Activated CD8-positive, alpha-beta T cell treated with anti-CD3 and anti-CD28 coated beads for 36 hours (primary cell): Measurements from ENCODE around the gene DGCR6L. TPM values are rescaled to one million over a fixed set of nuclear protein-coding genes. Genes with fewer than 3 reads are reported as not detected.
"Not testable (repeated sequence)": the region's sequence is repeated elsewhere in the genome, so short reads cannot be mapped to it uniquely, and the experiment has no call there.

ENCODE experiments used
- ATAC-seq: fragments of 200-7000 bp; cut with Tn5 transposase; one replicate; pipeline ENCODE4 v1.10.0; 2021; ENCODE audit warnings: mild to moderate bottlenecking, moderate library complexity
- CTCF ChIA-PET: fragments of 350-600 bp; sonication (Branson Sonifier 250); formaldehyde crosslinking; loops from one replicate; lab custom pipeline; 2021; ENCODE audit warnings: antibody characterized with exemption; lab: Charles Lee
- POLR2A ChIA-PET: fragments of 350-600 bp; sonication (Branson Sonifier 250); formaldehyde crosslinking; loops from one replicate; lab custom pipeline; 2021; ENCODE audit warnings: antibody characterized with exemption; lab: Charles Lee
- DNase-seq: peaks from one replicate; pipeline ENCODE4 v3.0.0-alpha.2; 2020
- H3K27ac Mint-ChIP-seq: one replicate; pipeline ENCODE4 v1.8.0; 2021; ENCODE audit warnings: mild to moderate bottlenecking, mixed read lengths
- H3K27me3 Mint-ChIP-seq: one replicate; pipeline ENCODE4 v1.8.0; 2021; ENCODE audit warnings: mixed read lengths
- H3K36me3 Mint-ChIP-seq: one replicate; pipeline ENCODE4 v1.8.0; 2021; ENCODE audit warnings: low read depth, mixed read lengths
- H3K4me1 Mint-ChIP-seq: one replicate; pipeline ENCODE4 v1.8.0; 2021; ENCODE audit warnings: low read depth, mixed read lengths
- H3K4me3 Mint-ChIP-seq: one replicate; pipeline ENCODE4 v1.8.0; 2021; ENCODE audit warnings: mild to moderate bottlenecking, moderate library complexity, mixed read lengths
- H3K9me3 Mint-ChIP-seq: one replicate; pipeline ENCODE4 v1.8.0; 2021; ENCODE audit warnings: mixed read lengths
- intact Hi-C: fragments of 100-400 bp; cut with micrococcal nuclease; formaldehyde crosslinking; loops from one replicate; pipeline ENCODE4 v1.10.0; 2022
- total RNA-seq, 2 experiments: library from RNA; stranded (reverse); gene quantifications; one replicate each; pipeline ENCODE4 v1.2.3, GENCODE V29; 2021
- TF ChIP-seq, protein P1 (sequence below): fragments of 200-600 bp; IDR thresholded peaks from one replicate; pipeline ENCODE4 v1.8.0; 2022; ENCODE audit warnings: antibody characterized with exemption, mild to moderate bottlenecking

Gene DGCR6L
- total RNA-seq, 2 experiments from 2014 or later: 30.7 to 32.0 TPM

DNA sequence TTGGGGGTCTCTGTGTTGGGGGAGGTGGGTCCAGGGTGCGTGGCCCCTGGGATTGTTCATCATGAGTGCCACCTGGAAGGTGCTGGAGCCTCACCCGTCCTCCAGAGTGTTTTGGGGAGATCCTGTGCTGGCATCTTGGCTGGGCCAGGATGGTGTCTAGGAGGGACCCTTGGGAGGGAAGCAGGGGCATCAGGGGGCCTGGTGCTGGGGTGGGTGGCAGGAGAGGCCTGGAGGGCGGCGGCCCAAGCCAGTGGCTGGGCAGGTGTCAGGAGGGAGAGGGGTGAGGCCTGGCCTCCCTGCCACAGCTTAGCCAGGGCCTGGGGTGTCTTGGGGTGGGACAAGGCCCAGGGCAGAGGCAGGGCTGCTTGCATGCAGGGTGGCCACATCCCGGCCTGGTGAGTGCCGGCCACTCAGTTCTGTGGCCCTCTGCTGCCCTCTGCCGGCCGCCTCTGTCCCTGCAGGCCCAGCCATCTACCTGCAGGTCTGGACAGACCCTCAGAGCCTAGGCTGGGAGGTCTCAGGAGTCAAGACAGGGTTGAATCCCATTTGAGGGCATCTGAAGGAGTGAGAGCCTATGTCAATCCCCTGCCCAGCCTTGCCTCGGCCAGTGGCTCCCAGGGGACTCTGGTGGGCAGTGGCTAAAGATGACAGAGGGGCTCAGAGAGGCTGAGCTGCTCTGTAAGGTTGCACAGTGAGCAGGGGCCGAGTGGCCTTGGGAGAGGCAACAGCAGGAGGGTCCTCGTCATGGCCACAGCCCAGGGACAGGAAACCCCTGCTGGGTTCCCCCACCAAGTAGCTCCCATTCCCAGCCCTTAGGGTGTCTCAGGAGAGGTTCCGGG, 34.2 kb downstream of the DGCR6L start:
- H3K27me3 Mint-ChIP-seq, H3K4me1 Mint-ChIP-seq, H3K27ac Mint-ChIP-seq, H3K4me3 Mint-ChIP-seq, POLR2A ChIA-PET, H3K9me3 Mint-ChIP-seq, H3K36me3 Mint-ChIP-seq: not testable (repeated sequence)
- CTCF ChIA-PET: interaction anchor here (0.6 to 1.2 kb wide), 6 partner anchors 10 to 156 kb away, joined by 3 to 10 read pairs (median 3); no protein-coding TSS in a partner anchor
- DNase-seq (peak; percentile 82), ATAC-seq (peak; percentile 97)
- intact Hi-C loops: loop anchor here (2.0 kb wide), 1 partner anchor 129 kb away; no protein-coding TSS in a partner anchor
- TF ChIP-seq, protein P1, sequence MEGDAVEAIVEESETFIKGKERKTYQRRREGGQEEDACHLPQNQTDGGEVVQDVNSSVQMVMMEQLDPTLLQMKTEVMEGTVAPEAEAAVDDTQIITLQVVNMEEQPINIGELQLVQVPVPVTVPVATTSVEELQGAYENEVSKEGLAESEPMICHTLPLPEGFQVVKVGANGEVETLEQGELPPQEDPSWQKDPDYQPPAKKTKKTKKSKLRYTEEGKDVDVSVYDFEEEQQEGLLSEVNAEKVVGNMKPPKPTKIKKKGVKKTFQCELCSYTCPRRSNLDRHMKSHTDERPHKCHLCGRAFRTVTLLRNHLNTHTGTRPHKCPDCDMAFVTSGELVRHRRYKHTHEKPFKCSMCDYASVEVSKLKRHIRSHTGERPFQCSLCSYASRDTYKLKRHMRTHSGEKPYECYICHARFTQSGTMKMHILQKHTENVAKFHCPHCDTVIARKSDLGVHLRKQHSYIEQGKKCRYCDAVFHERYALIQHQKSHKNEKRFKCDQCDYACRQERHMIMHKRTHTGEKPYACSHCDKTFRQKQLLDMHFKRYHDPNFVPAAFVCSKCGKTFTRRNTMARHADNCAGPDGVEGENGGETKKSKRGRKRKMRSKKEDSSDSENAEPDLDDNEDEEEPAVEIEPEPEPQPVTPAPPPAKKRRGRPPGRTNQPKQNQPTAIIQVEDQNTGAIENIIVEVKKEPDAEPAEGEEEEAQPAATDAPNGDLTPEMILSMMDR: peak; percentile 74

DNA sequence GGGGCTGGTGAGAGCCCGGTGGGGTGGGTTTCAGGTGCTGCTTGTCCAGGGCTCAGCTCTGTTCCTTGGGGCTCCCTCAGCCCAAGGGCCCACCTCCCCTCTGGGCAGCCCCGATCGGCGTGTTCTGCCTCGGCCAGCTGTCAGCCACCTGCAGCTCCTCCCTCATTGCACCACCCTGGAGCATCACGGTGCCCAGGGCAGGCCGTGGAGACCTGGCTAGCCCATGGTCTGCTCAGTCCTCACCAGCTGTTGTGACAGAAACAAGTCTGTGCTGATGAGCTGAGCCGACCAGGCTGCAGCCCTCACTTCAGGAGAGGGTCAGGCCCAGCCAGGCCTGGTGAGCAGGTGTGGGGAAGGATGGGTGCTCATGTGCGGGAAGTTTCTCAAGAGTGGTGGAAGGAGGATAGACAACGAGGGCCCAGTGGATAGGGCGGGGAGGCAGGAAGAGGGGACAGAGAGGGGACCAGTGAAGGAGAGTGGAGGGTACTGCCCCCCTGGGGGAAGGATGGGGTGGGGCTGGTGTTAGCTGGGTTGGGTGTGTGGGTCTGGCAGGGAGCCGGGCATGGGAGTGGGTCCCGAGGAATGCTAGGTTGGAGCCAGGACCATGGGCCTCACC, 35.3 kb downstream of the DGCR6L start:
- no peaks in the 10 kb centered on the region for H3K27me3 Mint-ChIP-seq
- no peaks in the 10 kb centered on the region for H3K9me3 Mint-ChIP-seq
- ChIA-PET POLR2A (no interaction called here), CTCF (interaction anchor here (0.6 to 3.5 kb wide), 7 partner anchors 14 to 131 kb away, joined by 3 to 16 read pairs (median 3); no protein-coding TSS in a partner anchor)
- TF ChIP-seq, protein P1: no peak
- H3K36me3 Mint-ChIP-seq: no peaks in the 10 kb centered on the region
- peaks cover 1% of the 10 kb centered on the region for H3K4me1 Mint-ChIP-seq
- DNase-seq: no peak
- no peak overlapping the region for H3K27ac Mint-ChIP-seq
- H3K4me3 Mint-ChIP-seq: no peak overlapping the region
- intact Hi-C loops: loop anchor here (2.0 kb wide), 1 partner anchor 128 kb away; no protein-coding TSS in a partner anchor
- no peak for ATAC-seq

DNA sequence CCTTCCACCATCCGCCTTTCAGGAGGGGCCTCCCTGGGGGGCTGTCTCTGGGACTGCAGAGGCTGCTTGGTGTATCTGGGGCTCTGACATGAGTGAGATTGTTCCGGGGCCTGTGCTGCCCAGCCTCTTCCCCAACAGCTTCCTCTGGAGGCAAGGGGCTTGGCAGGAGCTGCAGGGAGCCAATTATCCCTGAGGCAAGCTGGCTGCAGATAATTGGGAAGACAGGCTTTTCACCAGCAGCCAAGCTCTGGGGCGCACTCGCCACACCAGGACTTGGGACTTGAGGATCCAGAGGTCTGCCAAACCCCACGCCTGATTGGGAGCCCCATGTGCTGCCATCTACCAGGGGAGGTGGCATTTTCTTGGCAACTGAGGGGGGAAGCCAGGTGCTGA, 36.2 kb downstream of the DGCR6L start:
- ATAC-seq (no peak), DNase-seq (no peak)
- H3K36me3 Mint-ChIP-seq: no peaks in the 10 kb centered on the region
- H3K9me3 Mint-ChIP-seq: no peaks in the 10 kb centered on the region
- ChIA-PET CTCF (interaction anchor here (0.7 to 3.5 kb wide), 4 partner anchors 14 to 130 kb away, joined by 3 to 16 read pairs (median 3); no protein-coding TSS in a partner anchor), POLR2A (interaction anchor here (1.0 kb wide), 1 partner anchor 10 kb away, joined by 3 read pairs; no protein-coding TSS in a partner anchor)
- intact Hi-C loops: loop anchor here (2.0 kb wide), 1 partner anchor 127 kb away; no protein-coding TSS in a partner anchor
- no peaks in the 10 kb centered on the region for H3K27me3 Mint-ChIP-seq
- H3K27ac Mint-ChIP-seq: no peak overlapping the region
- H3K4me1 Mint-ChIP-seq: peaks cover 3% of the 10 kb centered on the region
- TF ChIP-seq, protein P1: no peak
- H3K4me3 Mint-ChIP-seq: no peak overlapping the region

DNA sequence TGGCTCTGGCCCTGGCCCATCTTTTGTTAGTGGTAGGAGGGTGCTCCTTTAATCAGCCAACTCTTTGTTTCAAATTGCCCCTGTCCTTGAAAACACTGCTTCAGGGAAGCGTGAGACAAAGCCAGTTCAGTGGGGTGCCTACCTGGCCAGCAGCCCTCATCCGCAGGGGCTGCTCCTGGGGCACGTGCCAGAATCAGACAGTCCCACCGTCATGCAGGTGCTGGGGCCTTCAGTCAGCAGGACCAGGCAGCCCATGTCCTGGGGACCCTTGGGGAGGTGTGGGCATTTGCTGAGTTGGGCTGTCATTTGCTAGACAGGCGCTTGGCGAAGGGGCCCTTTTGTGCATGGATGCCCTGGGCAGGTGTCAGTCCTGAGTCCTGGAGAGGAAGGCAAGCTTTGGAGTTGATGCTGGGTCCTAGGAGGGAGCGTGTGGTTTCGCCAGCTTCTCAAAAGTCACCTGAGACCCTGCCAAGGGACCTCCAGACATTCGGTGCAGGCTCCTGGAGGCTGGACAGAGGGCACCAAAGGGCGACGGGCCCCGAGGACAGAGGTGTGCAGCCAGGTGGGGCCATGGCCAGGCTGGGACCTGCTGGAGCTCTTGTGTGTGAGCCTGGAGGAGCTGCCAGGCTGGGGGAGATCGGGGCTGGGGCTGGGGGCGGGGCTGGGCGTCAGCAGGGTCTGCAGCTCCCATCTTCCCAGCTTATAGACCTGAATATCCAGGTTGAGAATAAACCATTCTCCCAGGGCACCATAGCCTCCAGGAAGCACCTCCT, 36.8 kb downstream of the DGCR6L start:
- Mint-ChIP-seq H3K27me3 (no peaks in the 10 kb centered on the region), H3K4me3 (no peak overlapping the region), H3K4me1 (peaks cover 3% of the 10 kb centered on the region), H3K9me3 (no peaks in the 10 kb centered on the region), H3K27ac (no peak overlapping the region), H3K36me3 (no peaks in the 10 kb centered on the region)
- intact Hi-C loops: no loop called here
- CTCF ChIA-PET: interaction anchor here (1.1 to 3.5 kb wide), 3 partner anchors 14 to 130 kb away, joined by 3 to 16 read pairs (median 3); no protein-coding TSS in a partner anchor
- DNase-seq: no peak
- no peak for ATAC-seq
- POLR2A ChIA-PET: interaction anchor here (1.0 kb wide), 1 partner anchor 10 kb away, joined by 3 read pairs; no protein-coding TSS in a partner anchor
- TF ChIP-seq, protein P1: no peak
